B cell (primary cell): ENCODE results near the gene CD81. TPM values are rescaled to one million over a fixed set of nuclear protein-coding genes. Genes with fewer than 3 reads are reported as not detected.

Source experiments
- ATAC-seq: fragments of 200-7000 bp; cut with Tn5 transposase; one replicate; pipeline ENCODE4 v1.10.0; 2021; ENCODE audit warnings: low read depth, mild to moderate bottlenecking, moderate number of reproducible peaks, moderate library complexity
- CTCF ChIA-PET: fragments of 350-600 bp; sonication (Branson Sonifier 250); formaldehyde crosslinking; loops from one replicate; lab custom pipeline; 2021; ENCODE audit warnings: antibody characterized with exemption, inconsistent platforms; lab: Charles Lee
- POLR2A ChIA-PET: fragments of 350-600 bp; sonication (Branson Sonifier 250); formaldehyde crosslinking; loops from one replicate; lab custom pipeline; 2021; ENCODE audit warnings: antibody characterized with exemption; lab: Charles Lee
- DNase-seq: peaks from one replicate; pipeline ENCODE4 v3.0.0; 2013
- H2AFZ ChIP-seq: 2 replicates; pipeline ENCODE4 v1.6.1; 2012; ENCODE audit warnings: mild to moderate bottlenecking, low read depth, low read length; ENCODE audit not compliant: insufficient read depth, poor library complexity, severe bottlenecking
- H3K27ac ChIP-seq, 2 donors: 1 replicate in 1 of 2; 2 replicates in 1 of 2; pipeline ENCODE4 v1.5.1; 2012 to 2013; ENCODE audit warnings: low read length in 2 of 2, mild to moderate bottlenecking in 2 of 2, moderate library complexity in 1 of 2
- H3K27me3 ChIP-seq, 4 experiments: fragments of 200-600 bp in 1 of 4; sonication (generic) in 1 of 4; replicated peaks in 1 of 4; 1 replicate in 2 of 4; 2 replicates in 2 of 4; pipeline versions ENCODE4 v1.6.1 to v1.7.0; 2013 to 2016; ENCODE audit warnings: low read length in 3 of 4, mild to moderate bottlenecking in 2 of 4, mixed read lengths in 1 of 4, moderate library complexity in 1 of 4; ENCODE audit not compliant: insufficient read depth in 4 of 4, control insufficient read depth in 3 of 4; ENCODE audit errors: control extremely low read depth in 1 of 4
- H3K36me3 ChIP-seq, 2 experiments: replicated peaks in 1 of 2; 1 replicate in 1 of 2; 2 replicates in 1 of 2; pipeline versions ENCODE4 v1.6.1 to v1.7.1; 2013; ENCODE audit warnings: low read length in 1 of 2; ENCODE audit not compliant: insufficient read depth in 2 of 2, control insufficient read depth in 1 of 2; ENCODE audit errors: control extremely low read depth in 1 of 2, extremely low read depth in 1 of 2
- H3K4me1 ChIP-seq, 2 donors: fragments of 200-600 bp in 1 of 2; sonication (generic) in 1 of 2; 1 replicate in 1 of 2; 2 replicates in 1 of 2; pipeline versions ENCODE4 v1.5.1 to v1.6.1; 2013 to 2017; ENCODE audit warnings: low read length in 2 of 2; ENCODE audit not compliant: control insufficient read depth in 2 of 2, insufficient read depth in 2 of 2
- H3K4me2 ChIP-seq: replicated peaks from 2 replicates; pipeline ENCODE3; 2012; ENCODE audit warnings: mild to moderate bottlenecking, low read depth, low read length; ENCODE audit not compliant: poor library complexity, severe bottlenecking
- H3K4me3 ChIP-seq, 5 experiments: fragments of 200-600 bp in 1 of 5; sonication (generic) in 1 of 5; 1 replicate in 3 of 5; 2 replicates in 2 of 5; pipeline versions ENCODE4 v1.5.1 to v1.7.0; 2011 to 2016; ENCODE audit warnings: low read length in 4 of 5, mild to moderate bottlenecking in 4 of 5, low read depth in 2 of 5, control low read depth in 1 of 5, moderate library complexity in 1 of 5; ENCODE audit not compliant: insufficient read depth in 1 of 5; ENCODE audit errors: control extremely low read depth in 1 of 5, extremely low read depth in 1 of 5
- H3K79me2 ChIP-seq: fragments of 200-600 bp; sonication (generic); one replicate; pipeline ENCODE4 v1.6.0; 2016; ENCODE audit warnings: low read length; ENCODE audit not compliant: control insufficient read depth, insufficient read depth
- H3K9ac ChIP-seq: fragments of 200-600 bp; sonication (generic); 2 replicates; pipeline ENCODE4 v1.6.1; 2017; ENCODE audit warnings: mild to moderate bottlenecking, low read length, moderate library complexity
- H3K9me3 ChIP-seq, 3 donors: one replicate each; pipeline versions ENCODE4 v1.6.1 to v1.7.1; 2013; ENCODE audit warnings: low read length in 2 of 3; ENCODE audit not compliant: control insufficient read depth in 2 of 3, insufficient read depth in 1 of 3; ENCODE audit errors: control extremely low read depth in 1 of 3
- H4K20me1 ChIP-seq: 2 replicates; pipeline ENCODE4 v1.6.0; 2012; ENCODE audit warnings: mild to moderate bottlenecking, low read length; ENCODE audit not compliant: insufficient read depth, control insufficient read depth, poor library complexity, severe bottlenecking
- H3K27ac Mint-ChIP-seq: one replicate; pipeline ENCODE4 v1.8.0; 2021; ENCODE audit warnings: mixed read lengths
- H3K27me3 Mint-ChIP-seq: one replicate; pipeline ENCODE4 v1.8.0; 2021; ENCODE audit warnings: mixed read lengths
- H3K4me1 Mint-ChIP-seq: one replicate; pipeline ENCODE4 v1.8.0; 2021; ENCODE audit warnings: mixed read lengths
- H3K4me3 Mint-ChIP-seq: one replicate; pipeline ENCODE4 v1.8.0; 2021; ENCODE audit warnings: mixed read lengths
- H3K9me3 Mint-ChIP-seq: one replicate; pipeline ENCODE4 v1.8.0; 2022; ENCODE audit warnings: mixed read lengths; ENCODE audit not compliant: insufficient read depth
- EZH2 ChIP-seq: IDR thresholded peaks from 2 replicates; pipeline ENCODE4 v1.6.1; 2012; ENCODE audit warnings: borderline replicate concordance, low read depth, mild to moderate bottlenecking, moderate library complexity, low read length; ENCODE audit not compliant: insufficient read depth, poor library complexity, severe bottlenecking
- WGBS: methylation state at CpG from one replicate; pipeline ENCODE4 v1.1.5; 2013; ENCODE audit warnings: missing lambda C conversion rate; ENCODE audit not compliant: insufficient coverage; 5-methylcytosine and 5-hydroxymethylcytosine counted together
- intact Hi-C: fragments of 100-400 bp; cut with micrococcal nuclease; formaldehyde crosslinking; loops from one replicate; pipeline ENCODE4 v1.10.0; 2022
- polyA plus RNA-seq: library from polyadenylated mRNA; depleted of rRNA; stranded (reverse); fragments of >200 nt; gene quantifications from 2 replicates; pipeline ENCODE4 v1.2.3, GENCODE V29; 2012
- total RNA-seq, 2 donors: library from RNA; stranded (reverse); fragments of 120-200 nt in 1 of 2; gene quantifications; 1 replicate in 1 of 2; 2 replicates in 1 of 2; pipeline versions ENCODE4 v1.2.3 to v1.2.4, GENCODE V29; 2013 to 2022
- TF ChIP-seq, protein P1 (sequence below): fragments of 200-600 bp; IDR thresholded peaks from one replicate; pipeline ENCODE4 v1.8.0; 2022; ENCODE audit warnings: antibody characterized with exemption, mild to moderate bottlenecking

The CD81 gene
- total and polyA plus RNA-seq, 2 donors (not counting 1 experiment from before 2014, with no cell fraction given) = 253 to 361 TPM

DNA sequence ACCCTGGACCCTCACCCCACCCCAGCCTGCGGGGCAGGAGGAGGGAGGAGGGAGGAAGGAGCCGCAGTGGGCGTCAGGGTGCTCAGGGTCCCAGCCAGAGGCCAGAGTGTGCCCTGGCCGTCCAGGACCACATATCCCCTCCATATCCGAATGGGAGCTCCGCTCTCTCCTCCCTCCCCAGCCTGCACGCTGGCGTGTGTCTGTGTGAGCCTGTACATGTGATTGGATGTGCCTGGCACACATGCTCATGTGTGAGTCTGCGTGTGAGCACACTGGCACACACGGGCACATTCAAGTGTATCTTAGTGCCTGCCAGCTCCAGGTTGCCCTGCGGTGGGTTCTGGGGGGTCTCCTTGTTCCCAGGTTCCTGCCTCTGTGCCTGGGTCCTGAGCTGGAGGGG, 31.6 kb downstream of the CD81 start:
- Histone ChIP-seq H3K4me3 (no peak overlapping the region), H3K9me3 (no peaks in the 10 kb centered on the region), H3K36me3 (peaks cover 0 to 6% of the 10 kb centered on the region in 2 experiments), H3K27ac (no peak overlapping the region), H3K27me3 (no peaks in the 10 kb centered on the region), H3K4me2 (no peak overlapping the region), H3K9ac (no peak overlapping the region), H3K79me2 (no peaks in the 10 kb centered on the region), H2AFZ (no peak overlapping the region), H4K20me1 (peaks cover 6% of the 10 kb centered on the region), H3K4me1 (no peaks in the 10 kb centered on the region)
- TF ChIP-seq EZH2 = no peak
- TF ChIP-seq, protein P1, sequence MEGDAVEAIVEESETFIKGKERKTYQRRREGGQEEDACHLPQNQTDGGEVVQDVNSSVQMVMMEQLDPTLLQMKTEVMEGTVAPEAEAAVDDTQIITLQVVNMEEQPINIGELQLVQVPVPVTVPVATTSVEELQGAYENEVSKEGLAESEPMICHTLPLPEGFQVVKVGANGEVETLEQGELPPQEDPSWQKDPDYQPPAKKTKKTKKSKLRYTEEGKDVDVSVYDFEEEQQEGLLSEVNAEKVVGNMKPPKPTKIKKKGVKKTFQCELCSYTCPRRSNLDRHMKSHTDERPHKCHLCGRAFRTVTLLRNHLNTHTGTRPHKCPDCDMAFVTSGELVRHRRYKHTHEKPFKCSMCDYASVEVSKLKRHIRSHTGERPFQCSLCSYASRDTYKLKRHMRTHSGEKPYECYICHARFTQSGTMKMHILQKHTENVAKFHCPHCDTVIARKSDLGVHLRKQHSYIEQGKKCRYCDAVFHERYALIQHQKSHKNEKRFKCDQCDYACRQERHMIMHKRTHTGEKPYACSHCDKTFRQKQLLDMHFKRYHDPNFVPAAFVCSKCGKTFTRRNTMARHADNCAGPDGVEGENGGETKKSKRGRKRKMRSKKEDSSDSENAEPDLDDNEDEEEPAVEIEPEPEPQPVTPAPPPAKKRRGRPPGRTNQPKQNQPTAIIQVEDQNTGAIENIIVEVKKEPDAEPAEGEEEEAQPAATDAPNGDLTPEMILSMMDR = no peak
- Mint-ChIP-seq H3K4me1 (no peaks in the 10 kb centered on the region), H3K4me3 (no peak overlapping the region), H3K27ac (no peak overlapping the region), H3K27me3 (no peaks in the 10 kb centered on the region), H3K9me3 (no peaks in the 10 kb centered on the region)
- ATAC-seq (no peak), DNase-seq (no peak)
- POLR2A ChIA-PET = no interaction called here
- 91% methylated on average over 3 of the region's 11 CpGs for WGBS
- intact Hi-C loops = no loop called here
- CTCF ChIA-PET = interaction anchor here (1.5 to 2.2 kb wide), 2 partner anchors 11 to 103 kb away, joined by 7 to 15 read pairs; no protein-coding TSS in a partner anchor

DNA sequence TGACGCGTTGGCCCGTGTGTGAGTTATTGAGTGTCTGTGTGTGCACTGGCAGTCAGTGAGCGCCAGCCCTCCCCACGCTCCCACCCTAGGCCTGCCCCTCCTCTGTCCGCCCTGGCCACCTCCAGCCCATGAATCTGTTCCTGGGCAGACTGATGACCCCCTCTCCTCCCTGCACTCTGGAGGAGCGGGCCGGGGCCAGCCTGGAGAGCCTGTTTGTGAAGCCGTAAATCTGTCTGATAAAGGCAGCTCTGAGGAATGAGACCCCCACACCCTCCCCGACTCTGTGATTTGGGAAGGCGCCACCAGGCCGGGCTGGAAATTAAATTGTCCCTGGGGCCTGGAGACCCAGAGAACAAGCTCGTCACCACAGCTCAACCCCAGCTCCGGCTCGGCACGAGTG, 32.0 kb downstream of the CD81 start:
- ATAC-seq (no peak), DNase-seq (no peak)
- no peaks in the 10 kb centered on the region for H3K9me3 ChIP-seq
- no peaks in the 10 kb centered on the region for H3K79me2 ChIP-seq
- CTCF ChIA-PET = interaction anchor here (1.0 to 2.2 kb wide), 3 partner anchors 9 to 104 kb away, joined by 4 to 15 read pairs (median 7); partner anchors contain the start of gene TSSC4
- H3K4me1 ChIP-seq = no peaks in the 10 kb centered on the region
- Mint-ChIP-seq H3K4me3 (no peak overlapping the region), H3K9me3 (no peaks in the 10 kb centered on the region), H3K4me1 (no peaks in the 10 kb centered on the region), H3K27ac (no peak overlapping the region), H3K27me3 (no peaks in the 10 kb centered on the region)
- WGBS = 92% methylated on average over 10 of the region's 16 CpGs
- H2AFZ ChIP-seq = no peak overlapping the region
- POLR2A ChIA-PET = no interaction called here
- H3K36me3 ChIP-seq = peaks cover 0 to 3% of the 10 kb centered on the region in 2 experiments
- no peak overlapping the region for H3K9ac ChIP-seq
- no peaks in the 10 kb centered on the region for H3K27me3 ChIP-seq
- no peak overlapping the region for H3K27ac ChIP-seq
- H4K20me1 ChIP-seq = peaks cover 2% of the 10 kb centered on the region
- no peak overlapping the region for H3K4me3 ChIP-seq
- H3K4me2 ChIP-seq = no peak overlapping the region
- TF ChIP-seq, protein P1 = no peak
- TF ChIP-seq EZH2 = no peak
- intact Hi-C loops = no loop called here
